ENCODE measurements around the gene GRID1.
"Not testable (repeated sequence)": the region's sequence is repeated elsewhere in the genome, so short reads cannot be mapped to it uniquely, and the experiment has no call there.

GRID1 gene

GRCh38 chr10:85720931-85721590, 645.5 kb downstream of the GRID1 start:
- no peak for DNase-seq

- DNase-seq, result no peak
Observed at GRCh38 chr10:85719408-85719807, 647.2 kb downstream of the GRID1 start.

GRCh38 chr10:85713885-85714284, 652.7 kb downstream of the GRID1 start:
- no peak for DNase-seq

- DNase-seq, result no peak
Observed at GRCh38 chr10:85702768-85703167, 663.8 kb downstream of the GRID1 start.

- DNase-seq, result not testable (repeated sequence)
Observed at GRCh38 chr10:85699066-85699465, 667.5 kb downstream of the GRID1 start.

- DNase-seq, result no peak
Observed at GRCh38 chr10:85696893-85697292, 669.7 kb downstream of the GRID1 start.

GRCh38 chr10:85682621-85683020, 684.0 kb downstream of the GRID1 start:
- DNase-seq, result no peak

GRCh38 chr10:85679710-85680109, 686.9 kb downstream of the GRID1 start:
- no peak for DNase-seq

GRCh38 chr10:85679061-85679460, 687.5 kb downstream of the GRID1 start:
- no peak for DNase-seq

GRCh38 chr10:85674851-85675250, 691.7 kb downstream of the GRID1 start:
- no peak for DNase-seq

GRCh38 chr10:85673270-85673669, 693.3 kb downstream of the GRID1 start:
- no peak for DNase-seq

GRCh38 chr10:85671530-85671929, 695.1 kb downstream of the GRID1 start:
- DNase-seq, result no peak

GRCh38 chr10:85668522-85668921, 698.1 kb downstream of the GRID1 start:
- no peak for DNase-seq

- DNase-seq, result no peak
Observed at GRCh38 chr10:85667638-85668233, 698.9 kb downstream of the GRID1 start.

- DNase-seq, result no peak
Observed at GRCh38 chr10:85666987-85667386, 699.6 kb downstream of the GRID1 start.

- DNase-seq, result no peak
Observed at GRCh38 chr10:85666102-85666501, 700.5 kb downstream of the GRID1 start.

- DNase-seq, result no peak
Observed at GRCh38 chr10:85665681-85666080, 700.9 kb downstream of the GRID1 start.

GRCh38 chr10:85665078-85665477, 701.5 kb downstream of the GRID1 start:
- no peak for DNase-seq

- no peak for DNase-seq
Observed at GRCh38 chr10:85661123-85661522, 705.5 kb downstream of the GRID1 start.

GRCh38 chr10:85659331-85659730, 707.3 kb downstream of the GRID1 start:
- no peak for DNase-seq

- no peak for DNase-seq
Observed at GRCh38 chr10:85658518-85658917, 708.1 kb downstream of the GRID1 start.

- DNase-seq, result no peak
Observed at GRCh38 chr10:85657476-85658113, 709.0 kb downstream of the GRID1 start.

GRCh38 chr10:85655411-85655810, 711.2 kb downstream of the GRID1 start:
- DNase-seq, result no peak

- DNase-seq, result no peak
Observed at GRCh38 chr10:85651497-85651882, 715.1 kb downstream of the GRID1 start.

Data from NCI-H524 treated with DMSO at 0.1 percent for 48 hours (cell line).